ENCODE data around the gene ZAP70.

- TF ChIP-seq POLR2A (IDR thresholded peaks at IDR 0.05; ENCODE audit: low read depth, low read length) (no peak), EZH2 (IDR thresholded peaks at IDR 0.05; ENCODE audit: borderline replicate concordance, low read depth, low read length, severe bottlenecking) (no peak), CTCF (IDR thresholded peaks at IDR 0.05; ENCODE audit: extremely low read depth in 1 of 2, insufficient read depth in 1 of 2, low read depth in 1 of 2, low read length in 2 of 2) (no peak), POLR2AphosphoS5 (IDR thresholded peaks at IDR 0.05; ENCODE audit: insufficient read depth, low read depth, low read length) (no peak), MYC (IDR thresholded peaks at IDR 0.05; ENCODE audit: low read depth, low read length) (no peak)
Observed at GRCh38 chr2:97758131-97758705, 44.8 kb downstream of the ZAP70 start.
